ENCODE data around the gene C16orf54.
"Not testable (repeated sequence)": the region's sequence is repeated elsewhere in the genome, so short reads cannot be mapped to it uniquely, and the experiment has no call there.

DNA sequence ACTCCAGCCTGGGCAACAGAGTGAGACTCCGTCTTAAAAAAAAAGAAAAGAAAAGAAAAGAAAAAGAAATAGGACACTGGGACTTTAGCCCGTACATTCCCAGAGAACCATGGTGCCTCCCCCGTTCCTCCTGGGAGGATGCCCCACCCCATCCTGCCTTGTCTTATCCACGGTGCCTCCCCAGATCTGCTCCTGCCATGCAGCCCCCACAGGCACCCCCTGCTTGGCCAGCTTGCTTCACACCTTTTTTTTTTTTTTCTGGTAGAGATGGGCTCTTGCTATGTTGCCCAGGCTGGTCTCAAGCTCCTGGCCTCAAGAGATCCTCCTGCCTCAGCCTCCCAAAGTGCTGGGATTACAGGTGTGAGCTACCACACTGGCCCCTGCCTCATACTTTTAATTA is 728 bp upstream of the C16orf54 start:
- TF ChIP-seq, protein P1, sequence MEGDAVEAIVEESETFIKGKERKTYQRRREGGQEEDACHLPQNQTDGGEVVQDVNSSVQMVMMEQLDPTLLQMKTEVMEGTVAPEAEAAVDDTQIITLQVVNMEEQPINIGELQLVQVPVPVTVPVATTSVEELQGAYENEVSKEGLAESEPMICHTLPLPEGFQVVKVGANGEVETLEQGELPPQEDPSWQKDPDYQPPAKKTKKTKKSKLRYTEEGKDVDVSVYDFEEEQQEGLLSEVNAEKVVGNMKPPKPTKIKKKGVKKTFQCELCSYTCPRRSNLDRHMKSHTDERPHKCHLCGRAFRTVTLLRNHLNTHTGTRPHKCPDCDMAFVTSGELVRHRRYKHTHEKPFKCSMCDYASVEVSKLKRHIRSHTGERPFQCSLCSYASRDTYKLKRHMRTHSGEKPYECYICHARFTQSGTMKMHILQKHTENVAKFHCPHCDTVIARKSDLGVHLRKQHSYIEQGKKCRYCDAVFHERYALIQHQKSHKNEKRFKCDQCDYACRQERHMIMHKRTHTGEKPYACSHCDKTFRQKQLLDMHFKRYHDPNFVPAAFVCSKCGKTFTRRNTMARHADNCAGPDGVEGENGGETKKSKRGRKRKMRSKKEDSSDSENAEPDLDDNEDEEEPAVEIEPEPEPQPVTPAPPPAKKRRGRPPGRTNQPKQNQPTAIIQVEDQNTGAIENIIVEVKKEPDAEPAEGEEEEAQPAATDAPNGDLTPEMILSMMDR (IDR thresholded peaks at IDR 0.05; ENCODE audit: low read depth, low read length) = not testable (repeated sequence)
- TF ChIP-seq EZH2phosphoT487 (IDR thresholded peaks at IDR 0.05; ENCODE audit: low read depth) = not testable (repeated sequence)

Data from OCI-LY3 (cell line).